Islet of Langerhans (tissue), 1 donor: ENCODE results near the gene YAE1.
"Not testable (repeated sequence)": the region's sequence is repeated elsewhere in the genome, so short reads cannot be mapped to it uniquely, and the experiment has no call there.

Source experiments
- FAIRE-seq: peaks from one replicate; lab custom pipeline; 2011; peaks lifted over from hg19 to GRCh38; lab: Jason Lieb, UNC

YAE1 gene

GRCh38 chr7:39566023-39566921, at the start of gene YAE1:
Gene YAE1, plus strand, starts transcription at chr7:39566404. Its CDS starts 15 bp downstream, at chr7:39566419.
- FAIRE-seq: no peak

GRCh38 chr7:39516498-39516897, 49.7 kb upstream of the YAE1 start:
- FAIRE-seq: no peak

- no peak for FAIRE-seq
Observed at GRCh38 chr7:39517240-39517639, 49.0 kb upstream of the YAE1 start.

DNA sequence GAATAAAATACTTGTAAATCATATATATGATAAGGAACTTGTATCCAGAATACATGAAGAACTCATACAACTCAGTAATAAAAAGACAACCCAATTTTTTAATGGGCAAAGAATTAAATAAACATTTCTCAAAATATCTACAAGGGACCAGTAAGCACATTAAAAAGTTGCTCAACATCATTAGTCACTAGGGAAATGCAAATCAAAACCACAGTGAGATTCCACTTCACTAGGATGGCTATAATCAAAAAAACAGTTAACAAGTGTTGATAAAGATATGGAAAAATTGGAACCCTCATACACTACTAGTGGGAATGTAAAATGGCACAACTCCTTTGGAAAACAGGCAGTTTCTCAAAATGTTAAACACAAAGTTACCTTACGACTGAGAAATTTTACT, 40.3 kb upstream of the YAE1 start:
- no peak for FAIRE-seq

DNA sequence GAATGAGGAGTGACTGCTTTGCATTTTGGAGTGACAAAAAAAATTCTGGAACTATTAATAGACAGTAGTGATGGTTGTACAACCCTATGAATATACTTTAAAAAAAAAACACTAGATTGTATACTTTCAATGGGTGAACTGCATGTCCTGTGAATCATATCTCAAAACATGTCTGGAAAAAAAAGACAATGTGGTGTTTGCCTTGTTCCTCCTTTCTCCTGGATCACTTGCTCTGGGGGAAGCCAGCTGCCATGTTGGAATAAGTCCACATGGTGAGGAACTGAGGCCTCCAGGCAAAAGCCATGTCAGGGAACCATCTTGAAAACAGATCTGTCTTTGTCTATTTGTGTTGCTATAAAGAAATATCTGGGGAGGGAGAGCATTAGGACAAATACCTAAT, 39.5 kb upstream of the YAE1 start:
- no peak for FAIRE-seq

- FAIRE-seq: no peak
Observed at GRCh38 chr7:39527296-39527695, 38.9 kb upstream of the YAE1 start.

GRCh38 chr7:39527951-39528350, 38.3 kb upstream of the YAE1 start:
- no peak for FAIRE-seq

DNA sequence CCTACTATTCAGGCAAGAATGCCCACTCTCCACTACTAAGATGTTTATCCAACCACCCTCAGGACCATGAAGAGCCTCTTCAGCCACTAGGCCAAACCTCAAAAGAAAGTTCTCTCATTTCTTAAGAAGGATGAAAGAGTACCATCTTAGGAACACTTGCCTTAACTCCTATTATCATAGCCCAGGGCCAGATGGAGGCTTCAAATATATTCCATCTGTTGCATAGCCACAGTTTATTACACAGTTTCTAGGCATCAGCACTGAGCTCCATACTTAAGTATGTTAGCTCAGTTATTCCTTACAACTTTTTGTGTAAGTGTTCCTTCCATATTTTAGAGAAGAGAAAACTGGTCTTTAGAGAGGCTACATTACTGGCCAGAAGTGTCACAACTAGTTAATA, 37.4 kb upstream of the YAE1 start:
- no peak for FAIRE-seq

DNA sequence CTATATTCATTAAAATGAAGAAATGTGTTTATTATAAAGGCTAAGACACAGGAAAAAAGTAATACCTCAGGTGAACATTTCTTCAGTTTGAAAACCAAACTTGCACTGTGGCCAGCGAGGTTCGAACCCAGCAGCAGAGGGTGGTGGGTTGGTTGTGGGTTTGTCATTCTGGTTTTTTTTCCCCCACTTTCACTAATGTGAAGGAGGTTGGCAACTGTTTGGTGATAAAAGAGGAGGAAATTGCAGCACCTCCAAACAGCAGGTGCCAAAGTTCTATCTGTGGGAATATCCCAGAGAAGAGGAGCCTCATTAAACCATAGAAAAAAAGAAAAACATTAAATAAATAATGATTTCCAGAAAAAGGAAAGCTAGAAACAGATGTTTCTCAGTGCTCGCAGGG, 36.6 kb upstream of the YAE1 start:
- FAIRE-seq: no peak

DNA sequence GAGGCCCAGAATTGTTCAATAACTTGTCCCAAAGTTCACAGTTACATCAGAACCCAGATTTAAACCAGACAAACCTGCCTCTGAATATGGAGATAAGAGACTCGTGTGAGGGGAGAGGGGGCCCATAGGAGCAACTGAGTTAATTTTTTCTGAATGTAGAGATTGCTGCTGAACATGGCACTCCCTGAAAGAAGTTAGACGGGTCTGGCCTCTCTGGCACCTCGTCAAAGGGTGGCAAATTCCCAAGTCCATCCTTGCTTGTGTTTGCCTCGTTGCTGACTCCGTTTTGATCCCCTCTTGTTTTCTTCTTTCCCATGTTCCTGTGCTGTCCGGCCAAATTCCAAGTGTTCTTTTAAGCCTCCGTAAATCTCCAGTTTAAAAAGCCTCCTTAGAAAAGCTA, 35.2 kb upstream of the YAE1 start:
- no peak for FAIRE-seq

GRCh38 chr7:39531818-39532217, 34.4 kb upstream of the YAE1 start:
- no peak for FAIRE-seq

DNA sequence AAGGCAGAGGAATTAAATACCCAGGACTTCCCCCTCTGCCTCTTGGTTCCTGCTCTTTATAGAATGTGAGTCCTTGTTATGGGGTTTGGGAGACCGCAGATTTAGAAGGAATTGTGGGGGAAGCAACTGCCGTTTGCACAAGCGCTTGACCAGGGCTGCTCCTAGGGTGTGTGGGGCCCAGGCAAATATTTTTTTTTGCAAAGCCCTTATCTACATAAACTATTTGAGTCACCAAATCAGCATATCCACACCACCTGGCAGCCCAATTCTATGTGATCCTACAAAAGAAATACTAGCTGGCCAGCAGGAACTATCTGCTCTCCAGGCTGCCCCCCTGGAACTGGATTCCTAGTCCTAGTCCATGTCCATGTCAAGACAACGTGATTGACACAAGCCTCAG, 33.4 kb upstream of the YAE1 start:
- no peak for FAIRE-seq

- FAIRE-seq: no peak
Observed at GRCh38 chr7:39534599-39534998, 31.6 kb upstream of the YAE1 start.

DNA sequence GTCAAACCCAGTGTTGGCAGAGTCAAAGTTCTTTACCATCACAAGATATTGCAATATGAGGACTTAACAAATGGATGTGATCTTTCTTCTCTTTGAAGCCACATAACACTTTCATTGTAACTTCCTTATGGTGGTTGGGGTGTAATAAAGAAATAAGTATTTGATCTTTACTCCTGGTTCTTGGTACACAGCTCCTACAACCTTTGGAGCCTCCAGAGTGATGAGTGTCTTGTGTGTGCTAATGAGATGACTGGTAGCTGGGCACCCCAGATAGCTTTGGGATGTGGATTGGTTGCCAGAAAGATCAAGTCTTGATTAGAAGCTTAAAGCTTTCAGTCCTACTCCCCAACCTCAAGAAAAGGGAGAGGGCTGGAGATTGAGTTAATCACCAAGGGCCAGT, 31.1 kb upstream of the YAE1 start:
- no peak for FAIRE-seq

- no peak for FAIRE-seq
Observed at GRCh38 chr7:39535720-39536119, 30.5 kb upstream of the YAE1 start.

DNA sequence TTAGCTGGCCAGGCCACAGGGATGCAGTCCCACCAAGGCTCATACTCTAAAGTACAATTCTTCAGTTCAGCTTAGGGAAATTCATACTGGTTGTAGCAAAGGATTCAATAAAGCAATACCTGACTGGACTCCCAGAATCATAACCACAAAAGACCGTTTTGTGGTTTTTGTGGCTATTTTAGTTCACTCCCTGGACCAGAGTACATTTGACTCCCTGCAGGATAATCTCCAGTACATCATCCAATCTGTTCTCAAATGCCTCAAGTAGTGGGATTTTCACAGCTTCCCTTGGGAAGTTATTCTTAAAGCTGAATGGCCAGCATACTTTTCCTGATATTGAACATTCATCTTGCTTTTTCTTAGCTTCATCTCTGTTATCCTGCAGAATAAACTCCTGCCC, 29.3 kb upstream of the YAE1 start:
- no peak for FAIRE-seq

- no peak for FAIRE-seq
Observed at GRCh38 chr7:39539816-39540215, 26.4 kb upstream of the YAE1 start.

- no peak for FAIRE-seq
Observed at GRCh38 chr7:39540320-39540719, 25.9 kb upstream of the YAE1 start.

- no peak for FAIRE-seq
Observed at GRCh38 chr7:39541511-39541910, 24.7 kb upstream of the YAE1 start.

GRCh38 chr7:39544774-39545173, 21.4 kb upstream of the YAE1 start:
- not testable (repeated sequence) for FAIRE-seq

- no peak for FAIRE-seq
Observed at GRCh38 chr7:39547336-39547735, 18.9 kb upstream of the YAE1 start.

GRCh38 chr7:39550411-39550810, 15.8 kb upstream of the YAE1 start:
- FAIRE-seq: no peak

- FAIRE-seq: no peak
Observed at GRCh38 chr7:39553436-39553835, 12.8 kb upstream of the YAE1 start.

- FAIRE-seq: no peak
Observed at GRCh38 chr7:39554583-39555165, 11.5 kb upstream of the YAE1 start.
